ENCODE results near the gene CHRNB1. TPM values are rescaled to one million over a fixed set of nuclear protein-coding genes. Genes with fewer than 3 reads are reported as not detected.
A peak's percentile ranks its signal among the peaks of the same experiment; 100 is the strongest.

The CHRNB1 gene
- polyA plus RNA-seq, 1 donor (not counting 4 experiments of a cell fraction or from before 2014, with no cell fraction given), result 22.0 TPM

DNA sequence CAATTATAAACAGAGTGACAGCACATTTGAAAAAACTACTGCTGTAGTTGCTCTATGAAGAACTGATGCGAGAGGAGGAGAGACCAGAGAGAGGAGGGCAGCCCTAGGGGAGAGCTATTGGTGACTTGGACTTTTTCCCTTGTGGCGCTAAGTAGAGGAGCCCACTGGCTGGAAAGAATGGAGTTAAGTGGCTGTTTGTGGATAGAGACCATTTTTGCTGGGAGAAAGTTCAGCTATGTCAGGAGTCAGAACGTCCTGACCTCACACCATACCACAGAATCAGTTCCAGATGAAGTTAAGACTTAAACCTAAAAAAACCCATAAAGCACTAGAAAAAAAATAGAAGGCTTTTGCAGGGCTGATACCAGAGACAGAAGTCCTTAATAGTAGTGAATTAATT lies 41.3 kb downstream of the CHRNB1 start:
- FAIRE-seq (no peak), DNase-seq (ENCODE audit: low read depth, low spot score) (no peak)
- Histone ChIP-seq H3K9ac (ENCODE audit: control insufficient read depth, extremely low read depth, insufficient read depth, low read length) (peak overlapping the region; percentile 98), H3K27ac (ENCODE audit: control insufficient read depth, insufficient read depth, low read length) (peak overlapping the region; percentile 4), H3K4me2 (ENCODE audit: control insufficient read depth, extremely low read depth, insufficient read depth, low read depth, low read length) (peak overlapping the region; percentile 100), H3K79me2 (ENCODE audit: control insufficient read depth, insufficient read depth, low read length) (peaks cover 64% of the 10 kb centered on the region), H2AFZ (ENCODE audit: control insufficient read depth, low read length) (no peak overlapping the region), H3K4me1 (ENCODE audit: control insufficient read depth, extremely low read depth, insufficient read depth, low read length) (peaks cover 25% of the 10 kb centered on the region), H3K9me3 (ENCODE audit: control insufficient read depth, low read depth, low read length) (no peaks in the 10 kb centered on the region), H3K36me3 (ENCODE audit: control insufficient read depth in 2 of 2, extremely low read depth in 1 of 2, insufficient read depth in 2 of 2, low read length in 2 of 2) (peaks cover 3% of the 10 kb centered on the region in 2 experiments), H4K20me1 (ENCODE audit: control insufficient read depth, extremely low read depth, insufficient read depth, low read length) (peaks cover 24% of the 10 kb centered on the region), H3K9me1 (ENCODE audit: control insufficient read depth, extremely low read depth, insufficient read depth, low read length) (no peaks in the 10 kb centered on the region), H3K4me3 (ENCODE audit: control insufficient read depth in 2 of 3, extremely low read depth in 1 of 3, insufficient read depth in 2 of 3, low read depth in 1 of 3, low read length in 3 of 3) (peak overlapping the region; percentile 76 to 83 (median 77)), H3K27me3 (ENCODE audit: control insufficient read depth, extremely low read depth, insufficient read depth, low read length) (no peaks in the 10 kb centered on the region)
- TF ChIP-seq, protein P1, sequence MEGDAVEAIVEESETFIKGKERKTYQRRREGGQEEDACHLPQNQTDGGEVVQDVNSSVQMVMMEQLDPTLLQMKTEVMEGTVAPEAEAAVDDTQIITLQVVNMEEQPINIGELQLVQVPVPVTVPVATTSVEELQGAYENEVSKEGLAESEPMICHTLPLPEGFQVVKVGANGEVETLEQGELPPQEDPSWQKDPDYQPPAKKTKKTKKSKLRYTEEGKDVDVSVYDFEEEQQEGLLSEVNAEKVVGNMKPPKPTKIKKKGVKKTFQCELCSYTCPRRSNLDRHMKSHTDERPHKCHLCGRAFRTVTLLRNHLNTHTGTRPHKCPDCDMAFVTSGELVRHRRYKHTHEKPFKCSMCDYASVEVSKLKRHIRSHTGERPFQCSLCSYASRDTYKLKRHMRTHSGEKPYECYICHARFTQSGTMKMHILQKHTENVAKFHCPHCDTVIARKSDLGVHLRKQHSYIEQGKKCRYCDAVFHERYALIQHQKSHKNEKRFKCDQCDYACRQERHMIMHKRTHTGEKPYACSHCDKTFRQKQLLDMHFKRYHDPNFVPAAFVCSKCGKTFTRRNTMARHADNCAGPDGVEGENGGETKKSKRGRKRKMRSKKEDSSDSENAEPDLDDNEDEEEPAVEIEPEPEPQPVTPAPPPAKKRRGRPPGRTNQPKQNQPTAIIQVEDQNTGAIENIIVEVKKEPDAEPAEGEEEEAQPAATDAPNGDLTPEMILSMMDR (optimal IDR thresholded peaks at IDR 0.05 in 1 of 3, IDR thresholded peaks at IDR 0.05 in 1 of 3, conservative IDR thresholded peaks at IDR 0.05 in 1 of 3; ENCODE audit: extremely low read depth in 1 of 3, insufficient read depth in 2 of 3, low read length in 3 of 3), result no peak
- TF ChIP-seq EZH2 (IDR thresholded peaks at IDR 0.05; ENCODE audit: low read length), result no peak
- dilution Hi-C loops (cut with MboI; ENCODE audit: extremely low pct_ligation_motif_present, low sequenced_read_pairs), result no loop called here

DNA sequence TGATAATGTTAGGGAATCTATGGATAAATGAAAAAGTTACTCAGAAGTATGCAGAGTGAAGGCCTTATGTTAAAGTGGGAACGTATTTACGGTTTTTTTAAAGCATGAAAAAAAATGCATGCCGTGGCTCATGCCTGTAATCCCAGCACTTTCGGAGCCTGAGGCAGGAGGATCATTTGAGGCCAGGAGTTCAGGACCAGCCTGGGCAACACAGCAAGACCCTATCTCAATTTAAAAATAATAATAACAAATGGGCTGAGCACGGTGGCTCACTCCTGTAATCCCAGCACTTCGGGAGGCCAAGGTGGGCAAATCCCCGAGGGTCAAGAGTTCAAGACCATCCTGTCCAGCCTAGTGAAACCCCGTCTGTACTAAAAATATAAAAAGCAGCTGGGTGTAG lies 45.3 kb downstream of the CHRNB1 start:
- H4K20me1 ChIP-seq (ENCODE audit: control insufficient read depth, extremely low read depth, insufficient read depth, low read length), result peaks cover 37% of the 10 kb centered on the region
- TF ChIP-seq EZH2 (IDR thresholded peaks at IDR 0.05; ENCODE audit: low read length), result no peak
- TF ChIP-seq, protein P1 (optimal IDR thresholded peaks at IDR 0.05 in 1 of 3, IDR thresholded peaks at IDR 0.05 in 1 of 3, conservative IDR thresholded peaks at IDR 0.05 in 1 of 3; ENCODE audit: extremely low read depth in 1 of 3, insufficient read depth in 2 of 3, low read length in 3 of 3), result no peak
- no peaks in the 10 kb centered on the region for H3K27me3 ChIP-seq (ENCODE audit: control insufficient read depth, extremely low read depth, insufficient read depth, low read length)
- peaks cover 98% of the 10 kb centered on the region for H3K79me2 ChIP-seq (ENCODE audit: control insufficient read depth, insufficient read depth, low read length)
- dilution Hi-C loops (cut with MboI; ENCODE audit: extremely low pct_ligation_motif_present, low sequenced_read_pairs), result no loop called here
- H3K4me1 ChIP-seq (ENCODE audit: control insufficient read depth, extremely low read depth, insufficient read depth, low read length), result peaks cover 21% of the 10 kb centered on the region
- no peak overlapping the region for H3K9ac ChIP-seq (ENCODE audit: control insufficient read depth, extremely low read depth, insufficient read depth, low read length)
- DNase-seq (ENCODE audit: low read depth, low spot score) (no peak), FAIRE-seq (no peak)
- no peaks in the 10 kb centered on the region for H3K9me3 ChIP-seq (ENCODE audit: control insufficient read depth, low read depth, low read length)
- H3K27ac ChIP-seq (ENCODE audit: control insufficient read depth, insufficient read depth, low read length), result no peak overlapping the region
- no peak overlapping the region for H3K4me2 ChIP-seq (ENCODE audit: control insufficient read depth, extremely low read depth, insufficient read depth, low read depth, low read length)
- H3K9me1 ChIP-seq (ENCODE audit: control insufficient read depth, extremely low read depth, insufficient read depth, low read length), result peaks cover 4% of the 10 kb centered on the region
- peaks cover 9 to 11% of the 10 kb centered on the region in 2 experiments for H3K36me3 ChIP-seq (ENCODE audit: control insufficient read depth in 2 of 2, extremely low read depth in 1 of 2, insufficient read depth in 2 of 2, low read length in 2 of 2)
- no peak overlapping the region for H2AFZ ChIP-seq (ENCODE audit: control insufficient read depth, low read length)
- H3K4me3 ChIP-seq (ENCODE audit: control insufficient read depth in 2 of 3, extremely low read depth in 1 of 3, insufficient read depth in 2 of 3, low read depth in 1 of 3, low read length in 3 of 3), result no peak overlapping the region
